WERI-Rb-1 (cell line): ENCODE measurements around the gene DTD2.
A peak's percentile ranks its signal among the peaks of the same experiment; 100 is the strongest.

Source experiments
- DNase-seq: peaks from one replicate; pipeline ENCODE4 v3.0.0-alpha.2; 2020
- H3K27ac ChIP-seq: fragments of 250-450 bp; sonication (Bioruptor Pico); 2 replicates; pipeline ENCODE4 v1.5.1; 2020; ENCODE audit warnings: mild to moderate bottlenecking, moderate library complexity
- H3K27me3 ChIP-seq: fragments of 250-450 bp; sonication (Bioruptor Pico); 2 replicates; pipeline ENCODE4 v1.5.1; 2021; ENCODE audit warnings: mild to moderate bottlenecking, low read depth, moderate library complexity; ENCODE audit not compliant: insufficient read depth, severe bottlenecking
- H3K36me3 ChIP-seq: fragments of 250-450 bp; sonication (Bioruptor Pico); 2 replicates; pipeline ENCODE4 v1.5.1; 2020; ENCODE audit warnings: mild to moderate bottlenecking, moderate library complexity
- H3K4me3 ChIP-seq: 2 replicates; pipeline ENCODE4 v1.5.1; 2011; ENCODE audit warnings: low read depth, mild to moderate bottlenecking, control low read depth, low read length
- H3K9me3 ChIP-seq: fragments of 250-450 bp; sonication (Bioruptor Pico); 2 replicates; pipeline ENCODE4 v1.5.1; 2021; ENCODE audit warnings: mild to moderate bottlenecking, moderate library complexity; ENCODE audit not compliant: severe bottlenecking
- CTCF ChIP-seq: IDR thresholded peaks from 2 replicates; pipeline ENCODE4 v1.5.1; 2011; ENCODE audit warnings: low read depth, mild to moderate bottlenecking, control low read depth, inconsistent platforms, low read length

Gene DTD2

GRCh38 chr14:31456841-31457664 lies at the start of gene DTD2:
DTD2 (minus strand) TSS chr14:31457506; CDS start chr14:31457393, 113 bp downstream.
- Histone ChIP-seq H3K9me3 (no peaks in the 10 kb centered on the region), H3K4me3 (peak within 1 kb of the TSS; percentile 69), H3K27me3 (no peaks in the 10 kb centered on the region), H3K36me3 (no peaks in the 10 kb centered on the region; the same call in 1 of the 2 replicates), H3K27ac (peak within 1 kb of the TSS; percentile 96)
- TF ChIP-seq CTCF: no peak
- DNase-seq: peak; percentile 94

GRCh38 chr14:31505411-31505810 lies 48.1 kb upstream of the DTD2 start:
- no peaks in the 10 kb centered on the region for H3K36me3 ChIP-seq
- no peak overlapping the region for H3K27ac ChIP-seq
- DNase-seq: no peak
- H3K4me3 ChIP-seq: no peak overlapping the region
- no peak for TF ChIP-seq CTCF
- H3K9me3 ChIP-seq: no peaks in the 10 kb centered on the region
- H3K27me3 ChIP-seq: no peaks in the 10 kb centered on the region

GRCh38 chr14:31501870-31502269 lies 44.6 kb upstream of the DTD2 start:
- H3K27me3 ChIP-seq: no peaks in the 10 kb centered on the region
- TF ChIP-seq CTCF: no peak
- no peak overlapping the region for H3K4me3 ChIP-seq
- no peak for DNase-seq
- no peak overlapping the region for H3K27ac ChIP-seq
- H3K9me3 ChIP-seq: no peaks in the 10 kb centered on the region
- no peaks in the 10 kb centered on the region for H3K36me3 ChIP-seq

GRCh38 chr14:31492759-31493498 lies 35.6 kb upstream of the DTD2 start:
- no peak overlapping the region for H3K4me3 ChIP-seq
- no peak for TF ChIP-seq CTCF
- peak; percentile 7 for DNase-seq
- H3K27ac ChIP-seq: no peak overlapping the region
- no peaks in the 10 kb centered on the region for H3K9me3 ChIP-seq
- H3K36me3 ChIP-seq: no peaks in the 10 kb centered on the region
- no peaks in the 10 kb centered on the region for H3K27me3 ChIP-seq

GRCh38 chr14:31489691-31490090 lies 32.4 kb upstream of the DTD2 start:
- TF ChIP-seq CTCF: no peak
- H3K27me3 ChIP-seq: no peaks in the 10 kb centered on the region
- H3K9me3 ChIP-seq: no peaks in the 10 kb centered on the region
- no peak overlapping the region for H3K4me3 ChIP-seq
- no peak for DNase-seq
- H3K27ac ChIP-seq: no peak overlapping the region
- no peaks in the 10 kb centered on the region for H3K36me3 ChIP-seq
